PC-3 (cell line): ENCODE measurements around the gene TMEM37.

Source experiments
- CTCF ChIP-seq: fragments of 300-600 bp; sonication (generic); conservative IDR thresholded peaks from 2 replicates; pipeline ENCODE4 v1.5.1; 2017; ENCODE audit warnings: antibody characterized with exemption, low read depth, mild to moderate bottlenecking, low read length
- EZH2 ChIP-seq: fragments of 300-600 bp; sonication (generic); IDR thresholded peaks from one replicate; pipeline ENCODE4 v1.6.1; 2017; ENCODE audit warnings: antibody characterized with exemption, mild to moderate bottlenecking, low read length; ENCODE audit not compliant: unreplicated experiment
- EZH2phosphoT487 ChIP-seq: fragments of 300-600 bp; sonication (generic); IDR thresholded peaks from 2 replicates; pipeline ENCODE4 v1.6.1; 2018; ENCODE audit warnings: mild to moderate bottlenecking, antibody characterized with exemption, low read length, borderline replicate concordance

DNA sequence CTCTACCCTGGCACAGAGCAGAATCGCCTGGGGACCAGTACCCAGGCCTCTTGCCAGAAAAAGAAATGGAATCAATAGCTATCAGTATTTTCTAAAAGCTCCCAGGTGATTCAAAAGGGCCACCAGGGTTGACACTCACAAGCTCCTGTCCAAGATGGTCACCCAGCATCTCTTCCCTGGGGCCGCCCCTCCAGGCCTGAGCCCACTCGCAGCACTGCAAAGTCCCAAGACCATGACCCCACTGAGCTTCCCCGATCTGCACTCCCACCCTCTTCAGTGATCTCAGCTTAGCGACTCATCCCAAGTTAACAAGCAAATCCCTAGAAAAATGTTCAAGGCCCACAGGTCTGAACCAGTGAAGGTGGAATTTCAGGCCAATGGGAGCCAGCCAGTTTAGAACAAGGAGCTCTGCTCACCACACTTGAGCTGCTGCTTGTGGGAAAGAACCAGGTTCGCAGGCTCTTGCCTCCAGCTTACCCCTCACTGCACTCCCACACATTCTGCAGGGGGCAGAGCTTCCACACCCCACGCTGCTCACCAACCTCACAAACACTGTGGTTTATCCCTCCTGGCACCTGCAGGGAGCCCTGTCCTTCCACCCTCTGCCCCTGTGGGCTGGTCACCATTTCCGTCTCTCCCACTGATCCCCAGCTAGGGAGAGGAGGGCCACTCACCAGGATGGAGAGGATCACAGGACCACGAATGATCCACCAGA lies 19.8 kb downstream of the TMEM37 start:
- no peak for TF ChIP-seq EZH2
- no peak for TF ChIP-seq CTCF
- TF ChIP-seq EZH2phosphoT487, result no peak
